Measurements from ENCODE around the gene POP7. TPM values are rescaled to one million over a fixed set of nuclear protein-coding genes. Genes with fewer than 3 reads are reported as not detected.
A peak's percentile ranks its signal among the peaks of the same experiment; 100 is the strongest.

The POP7 gene
- total RNA-seq, 1 experiment from 2014 or later, result 52.3 TPM

GRCh38 chr7:100694098-100694745 is 11.7 kb upstream of the POP7 start, which contains the start of gene GIGYF1:
Gene GIGYF1 (minus strand): TSS chr7:100694250. CDS start chr7:100688238, 6,012 bp downstream.
- H3K4me3 ChIP-seq (ENCODE audit: low read depth in 2 of 2, low read length in 2 of 2), result peak within 1 kb of the TSS; percentile 84 to 91
- peaks cover 3% of the 10 kb centered on the region; the same call in 1 of the 2 replicates for H3K36me3 ChIP-seq (ENCODE audit: control insufficient read depth, insufficient read depth, low read length)
- POLR2A ChIA-PET, result no interaction called here
- DNase-seq (ENCODE audit: low read depth, low spot score), result no peak
- intact Hi-C loops (cut with micrococcal nuclease; ENCODE audit: unreplicated experiment), result no loop called here
- H3K27me3 ChIP-seq (ENCODE audit: control insufficient read depth, insufficient read depth, low read length), result no peaks in the 10 kb centered on the region
- H3K27ac ChIP-seq (ENCODE audit: low read length), result peak within 1 kb of the TSS; percentile 94
- CTCF ChIA-PET, result interaction anchor here (0.6 kb wide), 1 partner anchor 157 kb away, joined by 4 read pairs; no protein-coding TSS in a partner anchor
- in situ Hi-C loops (cut with HindIII; ENCODE audit: low pct_unique_long_range_greater_than_20kb, low sequenced_read_pairs), result no loop called here
- ATAC-seq, result peak; percentile 79
- no TSS peak for BruUV-seq (replicated peaks)
- TF ChIP-seq REST (IDR thresholded peaks at IDR 0.05; ENCODE audit: insufficient read depth in 1 of 2, low read depth in 2 of 2, low read length in 1 of 2) (no peak), TCF7L2 (IDR thresholded peaks at IDR 0.05; ENCODE audit: low read depth, low read length) (no peak), POLR2AphosphoS5 (IDR thresholded peaks at IDR 0.05; ENCODE audit: low read depth, low read length) (no peak), SIN3A (IDR thresholded peaks at IDR 0.05; ENCODE audit: borderline replicate concordance, insufficient read depth, low read depth, low read length) (no peak), CTCF (IDR thresholded peaks at IDR 0.05) (no peak)
- no peaks in the 10 kb centered on the region for H3K9me3 ChIP-seq (ENCODE audit: control insufficient read depth, insufficient read depth, low read depth, low read length)
- peaks cover 24% of the 10 kb centered on the region for H3K4me1 ChIP-seq (ENCODE audit: control insufficient read depth, insufficient read depth, low read length)

GRCh38 chr7:100696123-100696521 is 9.8 kb upstream of the POP7 start:
- peaks cover 3% of the 10 kb centered on the region; the same call in 1 of the 2 replicates for H3K36me3 ChIP-seq (ENCODE audit: control insufficient read depth, insufficient read depth, low read length)
- BruUV-seq (replicated peaks), result no TSS peak
- in situ Hi-C loops (cut with HindIII; ENCODE audit: low pct_unique_long_range_greater_than_20kb, low sequenced_read_pairs), result no loop called here
- H3K4me1 ChIP-seq (ENCODE audit: control insufficient read depth, insufficient read depth, low read length), result peaks cover 22% of the 10 kb centered on the region
- DNase-seq (ENCODE audit: low read depth, low spot score), result no peak
- no peaks in the 10 kb centered on the region for H3K27me3 ChIP-seq (ENCODE audit: control insufficient read depth, insufficient read depth, low read length)
- H3K4me3 ChIP-seq (ENCODE audit: low read depth in 2 of 2, low read length in 2 of 2), result no peak overlapping the region
- ChIA-PET POLR2A (no interaction called here), CTCF (interaction anchor here (0.7 to 1.7 kb wide), 2 partner anchors 9 to 154 kb away, joined by 3 to 10 read pairs; partner anchors contain the start of gene POP7)
- no peak for ATAC-seq
- intact Hi-C loops (cut with micrococcal nuclease; ENCODE audit: unreplicated experiment), result no loop called here
- H3K9me3 ChIP-seq (ENCODE audit: control insufficient read depth, insufficient read depth, low read depth, low read length), result no peaks in the 10 kb centered on the region
- no peak overlapping the region for H3K27ac ChIP-seq (ENCODE audit: low read length)
- TF ChIP-seq SIN3A (IDR thresholded peaks at IDR 0.05; ENCODE audit: borderline replicate concordance, insufficient read depth, low read depth, low read length), result no peak
- TF ChIP-seq CTCF (IDR thresholded peaks at IDR 0.05), result no peak
- TF ChIP-seq REST (IDR thresholded peaks at IDR 0.05; ENCODE audit: insufficient read depth in 1 of 2, low read depth in 2 of 2, low read length in 1 of 2), result no peak
- no peak for TF ChIP-seq TCF7L2 (IDR thresholded peaks at IDR 0.05; ENCODE audit: low read depth, low read length)
- TF ChIP-seq POLR2AphosphoS5 (IDR thresholded peaks at IDR 0.05; ENCODE audit: low read depth, low read length), result no peak
